Spleen (tissue), 7 donors: ENCODE results near the gene CST11.

Experiments
- CTCF ChIP-seq, 11 experiments: fragments of 200-600 bp in 7 of 11; fragments of 450-650 bp in 4 of 11; sonication (generic) in 4 of 11; IDR thresholded peaks in 8 of 11; conservative IDR thresholded peaks in 3 of 11; 1 replicate in 7 of 11; 2 replicates in 4 of 11; pipeline versions ENCODE4 v1.4.0 to v1.8.0; 2016 to 2021; ENCODE audit warnings: antibody characterized with exemption in 11 of 11, inconsistent platforms in 4 of 11, mild to moderate bottlenecking in 1 of 11
- POLR2A ChIP-seq, 3 donors: fragments of 450-650 bp; IDR thresholded peaks; one replicate each; pipeline ENCODE4 v1.5.1; 2017; ENCODE audit warnings: antibody characterized with exemption in 3 of 3, mild to moderate bottlenecking in 1 of 3
- POLR2AphosphoS5 ChIP-seq, 3 donors: sonication (generic); formaldehyde crosslinking; IDR thresholded peaks; one replicate each; pipeline ENCODE4 v1.5.1; 2017; ENCODE audit warnings: antibody characterized with exemption in 3 of 3
- donor health status: DM: no; HTN: no; CAD: no; lungs with moderate emphysema.
- donor health status: DM: no; HTN: no; CAD: no.
- donor health status: DM: no; HTN: no; CAD: no.

GRCh38 chr20:23434521-23435313 is 18.0 kb downstream of the CST11 start:
- TF ChIP-seq POLR2A (IDR thresholded peaks at IDR 0.05), result no peak
- no peak for TF ChIP-seq CTCF (IDR thresholded peaks at IDR 0.05 in 8 of 11, conservative IDR thresholded peaks at IDR 0.05 in 3 of 11)
- no peak for TF ChIP-seq POLR2AphosphoS5 (IDR thresholded peaks at IDR 0.05)
